H1 (cell line): ENCODE results near the gene EXOSC1. TPM values are rescaled to one million over a fixed set of nuclear protein-coding genes. Genes with fewer than 3 reads are reported as not detected.

Experiments used
- CTCF ChIA-PET: fragments of 300-600 bp; sonication (Branson Sonifier 250); formaldehyde crosslinking; loops from one replicate; lab custom pipeline; 2021; ENCODE audit not compliant: partially characterized antibody; lab: Charles Lee
- POLR2A ChIA-PET: fragments of 300-600 bp; sonication (Branson Sonifier 250); formaldehyde crosslinking; loops from one replicate; lab custom pipeline; 2021; ENCODE audit warnings: inconsistent platforms; ENCODE audit not compliant: partially characterized antibody; lab: Charles Lee
- DNase-seq, 2 experiments: peaks; one replicate each; pipeline versions ENCODE4 v3.0.0 to v3.0.0-alpha.2; 2010 to 2022; ENCODE audit warnings: low spot score in 2 of 2, low read depth in 1 of 2, mixed read lengths in 1 of 2
- FAIRE-seq: peaks from 2 replicates; lab custom pipeline; 2011; peaks lifted over from hg19 to GRCh38; lab: Jason Lieb, UNC
- H2AFZ ChIP-seq: 2 replicates; pipeline ENCODE4 v1.8.1; 2012; ENCODE audit warnings: low read length, inconsistent platforms
- H2AK5ac ChIP-seq: 2 replicates; pipeline ENCODE4 v1.6.1; 2013; ENCODE audit warnings: low read depth, low read length
- H2BK120ac ChIP-seq: replicated peaks from 2 replicates; pipeline ENCODE3; 2013; ENCODE audit warnings: low read depth, low read length, inconsistent platforms
- H2BK12ac ChIP-seq: 2 replicates; pipeline ENCODE4 v1.6.1; 2013; ENCODE audit warnings: low read depth, low read length
- H2BK15ac ChIP-seq: 2 replicates; pipeline ENCODE4 v1.6.1; 2013; ENCODE audit warnings: low read length
- H2BK20ac ChIP-seq: 2 replicates; pipeline ENCODE4 v1.6.1; 2013; ENCODE audit warnings: low read length
- H2BK5ac ChIP-seq: 2 replicates; pipeline ENCODE4 v1.6.1; 2013; ENCODE audit warnings: low read depth, low read length
- H3K14ac ChIP-seq: 2 replicates; pipeline ENCODE4 v1.6.1; 2013; ENCODE audit warnings: inconsistent platforms; ENCODE audit not compliant: insufficient read length
- H3K18ac ChIP-seq: 2 replicates; pipeline ENCODE4 v1.6.1; 2013; ENCODE audit warnings: low read length; ENCODE audit errors: extremely low read depth
- H3K23ac ChIP-seq: 2 replicates; pipeline ENCODE4 v1.6.1; 2013; ENCODE audit warnings: inconsistent platforms; ENCODE audit not compliant: insufficient read length
- H3K23me2 ChIP-seq: 2 replicates; pipeline ENCODE4 v1.6.1; 2013; ENCODE audit warnings: low read depth, low read length
- H3K27ac ChIP-seq: 2 replicates; pipeline ENCODE4 v1.6.1; 2011; ENCODE audit warnings: low read depth, low read length, inconsistent platforms
- H3K27me3 ChIP-seq, 4 experiments: replicated peaks in 1 of 4; 1 replicate in 1 of 4; 2 replicates in 3 of 4; pipeline versions ENCODE4 v1.6.1 to v1.8.1; 2011 to 2013; ENCODE audit warnings: low read length in 3 of 4, mild to moderate bottlenecking in 3 of 4, inconsistent platforms in 2 of 4, mixed read lengths in 2 of 4, moderate library complexity in 1 of 4; ENCODE audit not compliant: control insufficient read depth in 3 of 4, insufficient read depth in 3 of 4; ENCODE audit errors: extremely low read depth in 1 of 4
- H3K36me3 ChIP-seq, 4 experiments: 2 replicates each; pipeline versions ENCODE4 v1.6.1 to v1.8.1; 2011 to 2013; ENCODE audit warnings: mild to moderate bottlenecking in 4 of 4, low read length in 3 of 4, moderate library complexity in 2 of 4, control low read depth in 1 of 4, inconsistent platforms in 1 of 4; ENCODE audit not compliant: insufficient read depth in 4 of 4, control insufficient read depth in 2 of 4
- H3K4ac ChIP-seq: replicated peaks from 2 replicates; pipeline ENCODE3; 2013; ENCODE audit warnings: low read length, low read depth, mixed read lengths, inconsistent platforms; ENCODE audit not compliant: insufficient read length
- H3K4me1 ChIP-seq, 4 experiments: replicated peaks in 1 of 4; 1 replicate in 1 of 4; 2 replicates in 3 of 4; pipeline versions ENCODE4 v1.6.1 to v1.8.1; 2011 to 2013; ENCODE audit warnings: low read length in 3 of 4, inconsistent platforms in 2 of 4, mixed read lengths in 1 of 4; ENCODE audit not compliant: insufficient read depth in 4 of 4, control insufficient read depth in 3 of 4
- H3K4me2 ChIP-seq, 2 experiments: 2 replicates each; pipeline versions ENCODE4 v1.6.1 to v1.8.1; 2011 to 2013; ENCODE audit warnings: low read depth in 2 of 2, low read length in 2 of 2, control low read depth in 1 of 2, inconsistent platforms in 1 of 2, mild to moderate bottlenecking in 1 of 2; ENCODE audit not compliant: insufficient read depth in 1 of 2
- H3K4me3 ChIP-seq, 4 experiments: fragments of 200-600, 300-600 bp in 1 of 4; sonication (generic), shearing (Covaris generic), sonication (Bioruptor Twin) in 1 of 4; 2 replicates each; pipeline versions ENCODE4 v1.5.1 to v1.8.1; 2011 to 2016; ENCODE audit warnings: low read length in 4 of 4, low read depth in 3 of 4, control low read depth in 2 of 4, inconsistent platforms in 2 of 4, mild to moderate bottlenecking in 2 of 4, mixed read lengths in 1 of 4, moderate library complexity in 1 of 4; ENCODE audit not compliant: insufficient read depth in 2 of 4; ENCODE audit errors: extremely low read depth in 1 of 4
- H3K56ac ChIP-seq: replicated peaks from 2 replicates; pipeline ENCODE3; 2013; ENCODE audit warnings: low read depth, mild to moderate bottlenecking, mixed read lengths, low read length, inconsistent platforms; ENCODE audit not compliant: insufficient read length
- H3K79me1 ChIP-seq: 2 replicates; pipeline ENCODE4 v1.6.1; 2013; ENCODE audit warnings: low read depth, low read length, control low read depth
- H3K79me2 ChIP-seq, 2 experiments: 2 replicates each; pipeline versions ENCODE4 v1.6.1 to v1.8.1; 2012 to 2013; ENCODE audit warnings: low read length in 2 of 2, mild to moderate bottlenecking in 2 of 2, inconsistent platforms in 1 of 2; ENCODE audit not compliant: insufficient read depth in 2 of 2, control insufficient read depth in 1 of 2
- H3K9ac ChIP-seq, 4 experiments: replicated peaks in 1 of 4; 1 replicate in 1 of 4; 2 replicates in 3 of 4; pipeline versions ENCODE4 v1.6.1 to v1.8.1; 2011 to 2013; ENCODE audit warnings: low read depth in 3 of 4, low read length in 3 of 4, control low read depth in 2 of 4, mild to moderate bottlenecking in 2 of 4, moderate library complexity in 2 of 4, inconsistent platforms in 1 of 4; ENCODE audit errors: extremely low read depth in 1 of 4
- H3K9me3 ChIP-seq, 2 experiments: 2 replicates each; pipeline versions ENCODE4 v1.6.1 to v1.8.1; 2012 to 2013; ENCODE audit warnings: mild to moderate bottlenecking in 2 of 2, moderate library complexity in 2 of 2, control low read depth in 1 of 2, inconsistent platforms in 1 of 2, low read depth in 1 of 2, low read length in 1 of 2, mixed read lengths in 1 of 2; ENCODE audit not compliant: insufficient read depth in 2 of 2
- H4K20me1 ChIP-seq, 2 experiments: replicated peaks in 1 of 2; 2 replicates each; pipeline versions ENCODE3 to v1.8.1; 2011 to 2013; ENCODE audit warnings: inconsistent platforms in 2 of 2, low read length in 2 of 2, mild to moderate bottlenecking in 1 of 2; ENCODE audit not compliant: insufficient read depth in 2 of 2, control insufficient read depth in 1 of 2
- H4K5ac ChIP-seq: 2 replicates; pipeline ENCODE4 v1.6.1; 2013; ENCODE audit warnings: low read length, low read depth, mixed read lengths, inconsistent platforms; ENCODE audit not compliant: insufficient read length
- H4K8ac ChIP-seq: 2 replicates; pipeline ENCODE4 v1.8.0; 2013; ENCODE audit warnings: mild to moderate bottlenecking, moderate library complexity, low read length, inconsistent platforms; ENCODE audit not compliant: insufficient read depth; ENCODE audit errors: extremely low read depth
- H4K91ac ChIP-seq: replicated peaks from 2 replicates; pipeline ENCODE3; 2013; ENCODE audit warnings: low read length, mixed read lengths, inconsistent platforms; ENCODE audit not compliant: insufficient read length
- BACH1 ChIP-seq: IDR thresholded peaks from 2 replicates; pipeline ENCODE4 v1.6.1; 2012; ENCODE audit warnings: low read length, improper control_type of control experiment
- CREB1 ChIP-seq: IDR thresholded peaks from 2 replicates; pipeline ENCODE4 v1.6.1; 2012; ENCODE audit warnings: inconsistent platforms
- CTBP2 ChIP-seq: IDR thresholded peaks from 2 replicates; pipeline ENCODE4 v1.7.0; 2011; ENCODE audit warnings: borderline replicate concordance, mild to moderate bottlenecking, moderate library complexity, mixed read lengths, low read length; ENCODE audit not compliant: insufficient read depth, insufficient read length
- EGR1 ChIP-seq: IDR thresholded peaks from 2 replicates; pipeline ENCODE4 v1.6.1; 2011; ENCODE audit warnings: low read depth, low read length, borderline replicate concordance
- POLR2A ChIP-seq, 2 experiments: IDR thresholded peaks; 1 replicate in 1 of 2; 2 replicates in 1 of 2; pipeline ENCODE4 v1.6.1; 2011; ENCODE audit warnings: low read depth in 2 of 2, low read length in 2 of 2, mild to moderate bottlenecking in 2 of 2; ENCODE audit errors: control extremely low read depth in 1 of 2
- SIN3A ChIP-seq, 2 experiments: IDR thresholded peaks in 1 of 2; conservative IDR thresholded peaks in 1 of 2; 2 replicates each; pipeline ENCODE4 v1.6.1; 2011 to 2012; ENCODE audit warnings: low read length in 2 of 2, improper control_type of control experiment in 1 of 2, low read depth in 1 of 2, mild to moderate bottlenecking in 1 of 2
- WGBS, 2 experiments: shearing (Covaris generic) in 1 of 2; methylation state at CpG; one replicate each; pipeline versions ENCODE4 v1.1.6 to v1.1.7; 2013 to 2015; ENCODE audit warnings: low lambda C conversion rate in 2 of 2, mixed read lengths in 2 of 2, inconsistent platforms in 1 of 2, low coverage in 1 of 2, missing lambda C conversion rate in 1 of 2; ENCODE audit not compliant: insufficient replicate concordance in 2 of 2, insufficient coverage in 1 of 2, insufficient read length in 1 of 2; ENCODE audit errors: extremely low coverage in 1 of 2, missing lambda C conversion rate in 1 of 2; 5-methylcytosine and 5-hydroxymethylcytosine counted together
- polyA plus RNA-seq, 7 experiments: library from polyadenylated mRNA; depleted of rRNA in 3 of 7; stranded (reverse) in 5 of 7; unstranded in 2 of 7; fragments of >200 nt in 5 of 7; fragments of 200-250 nt in 2 of 7; gene quantifications; 1 replicate in 5 of 7; 2 replicates in 1 of 7; 4 replicates in 1 of 7; pipeline versions ENCODE4 v1.2.1 to v1.2.3, GENCODE V29; 2011 to 2013; ENCODE audit warnings: missing spikeins in 2 of 7, mixed read lengths in 2 of 7
- total RNA-seq: library from RNA; stranded (reverse); fragmentation: NEBNext Ultra II Directional; extraction: Animal tissue kit (Norgen Biotek cat#: 25700); gene quantifications from 2 replicates; pipeline ENCODE4 v1.2.1, GENCODE V29; 2021

EXOSC1 gene
- total and polyA plus RNA-seq, 2 of the 8 experiments (the other 6 are each of a cell fraction or from before 2014, with no cell fraction given): 52.1 to 68.1 TPM

GRCh38 chr10:97465982-97466381 is 20.2 kb upstream of the EXOSC1 start:
- no peak for FAIRE-seq
- H3K4me2 ChIP-seq: no peak overlapping the region
- no peaks in the 10 kb centered on the region for H3K9me3 ChIP-seq
- no peak overlapping the region for H2BK120ac ChIP-seq
- no peak overlapping the region for H3K27ac ChIP-seq
- no peaks in the 10 kb centered on the region for H3K79me2 ChIP-seq
- no peak overlapping the region for H2AFZ ChIP-seq
- no peak overlapping the region for H3K14ac ChIP-seq
- no peaks in the 10 kb centered on the region for H3K27me3 ChIP-seq
- H4K20me1 ChIP-seq: peaks cover 3 to 4% of the 10 kb centered on the region in 2 experiments
- WGBS, 2 experiments: 89% methylated on average over 7 of the region's 7 CpGs; no CpG with 5 or more reads in 1 of the 2 experiments
- no peak overlapping the region for H3K23ac ChIP-seq
- H2AK5ac ChIP-seq: no peak overlapping the region
- no peak overlapping the region for H3K4ac ChIP-seq
- H3K4me1 ChIP-seq: no peaks in the 10 kb centered on the region
- no peak overlapping the region for H3K18ac ChIP-seq
- no peaks in the 10 kb centered on the region for H3K23me2 ChIP-seq
- peaks cover 36 to 88% (median 74%) of the 10 kb centered on the region in 4 experiments for H3K36me3 ChIP-seq
- POLR2A ChIA-PET: interaction anchor here (0.8 to 12.5 kb wide), 6 partner anchors 10 to 67 kb away, joined by 3 to 105 read pairs (median 8); no protein-coding TSS in a partner anchor
- no peak overlapping the region for H3K4me3 ChIP-seq
- no peak overlapping the region for H3K56ac ChIP-seq
- no peak overlapping the region for H4K91ac ChIP-seq
- TF ChIP-seq EGR1 (no peak), CREB1 (no peak), CTBP2 (no peak), SIN3A (conservative IDR thresholded peaks at IDR 0.05 in 1 of 2, IDR thresholded peaks at IDR 0.05 in 1 of 2; ENCODE audit: low read depth in 1 of 2, low read length in 2 of 2) (no peak), POLR2A (IDR thresholded peaks at IDR 0.05; ENCODE audit: control extremely low read depth in 1 of 2, low read depth in 2 of 2, low read length in 2 of 2) (no peak), BACH1 (no peak)
- no peak overlapping the region for H4K5ac ChIP-seq
- H3K79me1 ChIP-seq: no peaks in the 10 kb centered on the region
- no peak for DNase-seq
- CTCF ChIA-PET: interaction anchor here (0.7 to 5.5 kb wide), 17 partner anchors 8 to 148 kb away, joined by 3 to 65 read pairs (median 5); partner anchors contain the start of gene ANKRD2
- H2BK5ac ChIP-seq: no peak overlapping the region
- H2BK15ac ChIP-seq: no peak overlapping the region
- H4K8ac ChIP-seq: no peak overlapping the region
- no peak overlapping the region for H2BK20ac ChIP-seq
- H2BK12ac ChIP-seq: no peak overlapping the region
- H3K9ac ChIP-seq: no peak overlapping the region
